Hepatocyte (in vitro differentiated cells): Measurements from ENCODE around the gene TTC28. TPM values are rescaled to one million over a fixed set of nuclear protein-coding genes. Genes with fewer than 3 reads are reported as not detected.

Experiments used
- DNase-seq: peaks from one replicate; pipeline ENCODE4 v3.0.0-alpha.2; 2016; ENCODE audit warnings: low spot score
- H2AFZ ChIP-seq: fragments of 200-600 bp; sonication (generic); 2 replicates; pipeline ENCODE4 v1.6.0; 2016; ENCODE audit warnings: antibody characterized with exemption, mild to moderate bottlenecking
- H3K27ac ChIP-seq: fragments of 200-600 bp; sonication (generic); 2 replicates; pipeline ENCODE4 v1.5.1; 2016; ENCODE audit warnings: mild to moderate bottlenecking
- H3K27me3 ChIP-seq: fragments of 200-600 bp; sonication (generic); 2 replicates; pipeline ENCODE4 v1.6.1; 2016
- H3K36me3 ChIP-seq: fragments of 200-600 bp; sonication (generic); replicated peaks from 2 replicates; pipeline ENCODE4 v1.5.1; 2016; ENCODE audit warnings: low read depth; ENCODE audit not compliant: insufficient read depth
- H3K4me1 ChIP-seq: fragments of 200-600 bp; sonication (generic); 2 replicates; pipeline ENCODE4 v1.5.1; 2016; ENCODE audit warnings: mild to moderate bottlenecking, moderate library complexity; ENCODE audit not compliant: insufficient read depth
- H3K4me2 ChIP-seq: fragments of 200-600 bp; sonication (generic); 2 replicates; pipeline ENCODE4 v1.6.0; 2016
- H3K4me3 ChIP-seq: fragments of 200-600 bp; sonication (generic); 2 replicates; pipeline ENCODE4 v1.5.1; 2016; ENCODE audit warnings: mild to moderate bottlenecking
- H3K79me2 ChIP-seq: fragments of 200-600 bp; sonication (generic); 2 replicates; pipeline ENCODE4 v1.6.0; 2017; ENCODE audit warnings: mild to moderate bottlenecking
- H3K9me2 ChIP-seq: fragments of 200-600 bp; sonication (generic); replicated peaks from 2 replicates; pipeline ENCODE4 v1.6.0; 2017; ENCODE audit warnings: mild to moderate bottlenecking; ENCODE audit not compliant: insufficient read depth
- H3K9me3 ChIP-seq: fragments of 200-600 bp; sonication (generic); 2 replicates; pipeline ENCODE4 v1.5.1; 2016; ENCODE audit warnings: low read depth, mild to moderate bottlenecking
- H4K20me1 ChIP-seq: fragments of 200-600 bp; sonication (generic); 2 replicates; pipeline ENCODE4 v1.6.0; 2016; ENCODE audit warnings: mild to moderate bottlenecking; ENCODE audit not compliant: insufficient read depth, poor library complexity, severe bottlenecking
- CTCF ChIP-seq: fragments of 200-600 bp; sonication (generic); IDR thresholded peaks from 2 replicates; pipeline ENCODE4 v1.5.1; 2016; ENCODE audit warnings: antibody characterized with exemption, mild to moderate bottlenecking; ENCODE audit not compliant: poor library complexity
- EZH2 ChIP-seq: fragments of 200-600 bp; sonication (generic); IDR thresholded peaks from 2 replicates; pipeline ENCODE4 v1.6.1; 2016; ENCODE audit warnings: antibody characterized with exemption, mild to moderate bottlenecking, borderline replicate concordance
- EZH2phosphoT487 ChIP-seq: fragments of 200-600 bp; sonication (generic); IDR thresholded peaks from one replicate; pipeline ENCODE4 v1.6.1; 2018; ENCODE audit warnings: antibody characterized with exemption, mild to moderate bottlenecking, low read depth, moderate library complexity; ENCODE audit not compliant: unreplicated experiment, severe bottlenecking
- WGBS: methylation state at CpG from one replicate; pipeline ENCODE4 v1.1.6; 2016; ENCODE audit warnings: low lambda C conversion rate; ENCODE audit errors: missing lambda C conversion rate; 5-methylcytosine and 5-hydroxymethylcytosine counted together
- polyA plus RNA-seq: library from polyadenylated mRNA; unstranded; fragments of >200 nt; fragmentation: Nextera tagmentation; extraction: Ambion mirVana; gene quantifications from 2 replicates; pipeline ENCODE4 v1.2.1, GENCODE V29; 2016
- total RNA-seq: library from RNA; depleted of rRNA; stranded (reverse); fragments of >200 nt; gene quantifications from 2 replicates; pipeline ENCODE4 v1.2.3, GENCODE V29; 2014

TTC28 gene
- total and polyA plus RNA-seq, 2 experiments from 2014 or later: 14.7 to 30.4 TPM

GRCh38 chr22:28229566-28230485 lies 449.8 kb downstream of the TTC28 start:
- no peak for DNase-seq
- no peaks in the 10 kb centered on the region for H3K27me3 ChIP-seq
- no peak overlapping the region for H3K27ac ChIP-seq
- WGBS: 94% methylated on average over 3 of the region's 3 CpGs
- no peaks in the 10 kb centered on the region for H4K20me1 ChIP-seq
- peaks cover 8% of the 10 kb centered on the region for H3K79me2 ChIP-seq
- H3K4me3 ChIP-seq: no peak overlapping the region
- H3K9me2 ChIP-seq: no peaks in the 10 kb centered on the region
- TF ChIP-seq EZH2 (no peak), EZH2phosphoT487 (no peak), CTCF (no peak)
- no peak overlapping the region for H3K4me2 ChIP-seq
- no peaks in the 10 kb centered on the region for H3K9me3 ChIP-seq
- H3K4me1 ChIP-seq: peaks cover 12% of the 10 kb centered on the region
- no peaks in the 10 kb centered on the region for H3K36me3 ChIP-seq
- H2AFZ ChIP-seq: no peak overlapping the region

GRCh38 chr22:28223826-28224225 lies 455.8 kb downstream of the TTC28 start:
- TF ChIP-seq EZH2 (no peak), EZH2phosphoT487 (no peak), CTCF (no peak)
- no peaks in the 10 kb centered on the region for H3K36me3 ChIP-seq
- no peaks in the 10 kb centered on the region for H3K9me2 ChIP-seq
- no peaks in the 10 kb centered on the region for H3K27me3 ChIP-seq
- H3K4me3 ChIP-seq: no peak overlapping the region
- no peaks in the 10 kb centered on the region for H3K9me3 ChIP-seq
- no peak for DNase-seq
- no peak overlapping the region for H3K27ac ChIP-seq
- WGBS: 67% methylated on average over 7 of the region's 7 CpGs
- H3K4me2 ChIP-seq: no peak overlapping the region
- no peaks in the 10 kb centered on the region for H4K20me1 ChIP-seq
- H2AFZ ChIP-seq: no peak overlapping the region
- H3K79me2 ChIP-seq: peaks cover 8% of the 10 kb centered on the region
- no peaks in the 10 kb centered on the region for H3K4me1 ChIP-seq

- H4K20me1 ChIP-seq: no peaks in the 10 kb centered on the region
- H3K9me2 ChIP-seq: no peaks in the 10 kb centered on the region
- H3K27ac ChIP-seq: no peak overlapping the region
- WGBS: 71% methylated on average over 3 of the region's 3 CpGs
- no peak for DNase-seq
- H3K79me2 ChIP-seq: peaks cover 8% of the 10 kb centered on the region
- H3K4me1 ChIP-seq: no peaks in the 10 kb centered on the region
- TF ChIP-seq CTCF (no peak), EZH2phosphoT487 (no peak), EZH2 (no peak)
- H3K4me3 ChIP-seq: no peak overlapping the region
- H3K36me3 ChIP-seq: no peaks in the 10 kb centered on the region
- no peaks in the 10 kb centered on the region for H3K9me3 ChIP-seq
- H3K27me3 ChIP-seq: no peaks in the 10 kb centered on the region
- no peak overlapping the region for H2AFZ ChIP-seq
- no peak overlapping the region for H3K4me2 ChIP-seq
Observed at GRCh38 chr22:28222976-28223745, 456.5 kb downstream of the TTC28 start.
